Esophagus muscularis mucosa (tissue), 3 donors: ENCODE results near the gene AGL.

Experiments
- POLR2AphosphoS5 ChIP-seq, 2 donors: sonication (generic); formaldehyde crosslinking; IDR thresholded peaks; one replicate each; pipeline ENCODE4 v1.6.1; 2017; ENCODE audit warnings: antibody characterized with exemption in 2 of 2
- TF ChIP-seq, protein P1 (sequence below), 3 experiments: fragments of 200-600 bp in 2 of 3; fragments of 450-650 bp in 1 of 3; sonication (generic) in 2 of 3; IDR thresholded peaks; one replicate each; pipeline ENCODE4 v1.5.1; 2017 to 2019; ENCODE audit warnings: antibody characterized with exemption in 3 of 3, mild to moderate bottlenecking in 2 of 3, moderate library complexity in 1 of 3

DNA sequence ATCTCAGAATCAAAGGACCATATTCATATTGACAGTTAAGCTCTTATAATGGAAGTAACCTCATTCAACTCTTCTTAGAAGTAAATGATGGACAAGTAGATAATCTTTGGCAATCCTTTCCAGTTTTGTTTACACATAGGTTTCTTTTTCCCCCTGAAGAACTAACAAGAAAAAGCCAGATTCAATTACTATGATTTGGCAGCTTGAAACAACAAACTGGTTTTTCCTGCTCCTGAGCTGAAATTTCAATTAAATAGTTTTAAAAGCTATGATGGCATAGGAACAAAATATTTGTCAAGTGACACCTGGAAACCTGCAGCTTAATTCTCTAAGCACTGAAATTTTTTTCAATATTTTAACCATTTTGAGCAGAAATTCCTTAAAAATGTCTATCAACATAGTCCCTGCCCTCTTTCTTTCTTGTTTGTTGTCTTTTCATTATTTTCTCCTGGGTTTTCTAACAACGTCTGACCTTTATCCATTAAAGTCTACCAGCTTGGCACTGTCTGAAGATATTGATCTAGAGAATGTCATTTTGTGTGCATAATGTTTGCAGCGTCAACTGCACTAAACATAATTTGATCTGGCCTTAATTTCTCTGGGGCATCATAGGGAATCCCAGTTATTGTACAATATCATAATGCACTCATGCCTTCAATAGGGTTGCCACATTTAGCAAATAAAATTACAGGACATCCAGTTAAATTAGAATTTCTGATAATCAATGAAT lies 115.7 kb downstream of the AGL start:
- TF ChIP-seq POLR2AphosphoS5 (IDR thresholded peaks at IDR 0.05), result no peak
- TF ChIP-seq, protein P1, sequence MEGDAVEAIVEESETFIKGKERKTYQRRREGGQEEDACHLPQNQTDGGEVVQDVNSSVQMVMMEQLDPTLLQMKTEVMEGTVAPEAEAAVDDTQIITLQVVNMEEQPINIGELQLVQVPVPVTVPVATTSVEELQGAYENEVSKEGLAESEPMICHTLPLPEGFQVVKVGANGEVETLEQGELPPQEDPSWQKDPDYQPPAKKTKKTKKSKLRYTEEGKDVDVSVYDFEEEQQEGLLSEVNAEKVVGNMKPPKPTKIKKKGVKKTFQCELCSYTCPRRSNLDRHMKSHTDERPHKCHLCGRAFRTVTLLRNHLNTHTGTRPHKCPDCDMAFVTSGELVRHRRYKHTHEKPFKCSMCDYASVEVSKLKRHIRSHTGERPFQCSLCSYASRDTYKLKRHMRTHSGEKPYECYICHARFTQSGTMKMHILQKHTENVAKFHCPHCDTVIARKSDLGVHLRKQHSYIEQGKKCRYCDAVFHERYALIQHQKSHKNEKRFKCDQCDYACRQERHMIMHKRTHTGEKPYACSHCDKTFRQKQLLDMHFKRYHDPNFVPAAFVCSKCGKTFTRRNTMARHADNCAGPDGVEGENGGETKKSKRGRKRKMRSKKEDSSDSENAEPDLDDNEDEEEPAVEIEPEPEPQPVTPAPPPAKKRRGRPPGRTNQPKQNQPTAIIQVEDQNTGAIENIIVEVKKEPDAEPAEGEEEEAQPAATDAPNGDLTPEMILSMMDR (IDR thresholded peaks at IDR 0.05), result no peak
